Common myeloid progenitor, CD34-positive (primary cell): ENCODE measurements around the gene NFYC.
A peak's percentile ranks its signal among the peaks of the same experiment; 100 is the strongest.

Experiments
- CTCF ChIA-PET: fragments of 350-600 bp; sonication (Branson Sonifier 250); formaldehyde crosslinking; loops from one replicate; lab custom pipeline; 2021; ENCODE audit warnings: antibody characterized with exemption; lab: Charles Lee
- POLR2A ChIA-PET: fragments of 350-600 bp; sonication (Branson Sonifier 250); formaldehyde crosslinking; loops from one replicate; lab custom pipeline; 2021; ENCODE audit warnings: antibody characterized with exemption; lab: Charles Lee
- DNase-seq, 3 donors: peaks; one replicate each; pipeline versions ENCODE4 v3.0.0 to v3.0.0-alpha.2; 2013
- H3K27ac ChIP-seq, 2 experiments: 1 replicate in 1 of 2; 2 replicates in 1 of 2; pipeline ENCODE4 v1.7.0; 2013; ENCODE audit warnings: inconsistent platforms in 2 of 2, low read length in 2 of 2, mild to moderate bottlenecking in 2 of 2, low read depth in 1 of 2, moderate library complexity in 1 of 2; ENCODE audit not compliant: severe bottlenecking in 2 of 2, insufficient read depth in 1 of 2, poor library complexity in 1 of 2
- H3K27me3 ChIP-seq, 5 experiments: replicated peaks in 2 of 5; 1 replicate in 3 of 5; 2 replicates in 2 of 5; pipeline versions ENCODE4 v1.6.1 to v1.7.0; 2013; ENCODE audit warnings: low read length in 4 of 5, mild to moderate bottlenecking in 2 of 5, moderate library complexity in 2 of 5, inconsistent platforms in 1 of 5; ENCODE audit not compliant: insufficient read depth in 5 of 5, control insufficient read depth in 4 of 5
- H3K36me3 ChIP-seq, 4 experiments: 1 replicate in 2 of 4; 2 replicates in 2 of 4; pipeline versions ENCODE4 v1.6.1 to v1.7.0; 2013; ENCODE audit warnings: low read length in 3 of 4, control low read depth in 1 of 4, mild to moderate bottlenecking in 1 of 4; ENCODE audit not compliant: control insufficient read depth in 4 of 4, insufficient read depth in 4 of 4
- H3K4me1 ChIP-seq, 4 experiments: 1 replicate in 3 of 4; 2 replicates in 1 of 4; pipeline versions ENCODE4 v1.6.1 to v1.7.1; 2013; ENCODE audit warnings: low read length in 3 of 4, mild to moderate bottlenecking in 3 of 4, control low read depth in 1 of 4, inconsistent platforms in 1 of 4, moderate library complexity in 1 of 4; ENCODE audit not compliant: control insufficient read depth in 4 of 4, insufficient read depth in 4 of 4; ENCODE audit errors: control extremely low read depth in 1 of 4
- H3K4me3 ChIP-seq, 7 experiments: 1 replicate in 4 of 7; 2 replicates in 3 of 7; pipeline versions ENCODE4 v1.5.1 to v1.7.0; 2013; ENCODE audit warnings: mild to moderate bottlenecking in 7 of 7, low read length in 6 of 7, moderate library complexity in 6 of 7, inconsistent platforms in 2 of 7, low read depth in 2 of 7, control low read depth in 1 of 7; ENCODE audit not compliant: insufficient read depth in 4 of 7, control insufficient read depth in 1 of 7; ENCODE audit errors: extremely low read depth in 1 of 7
- H3K9me3 ChIP-seq, 5 experiments: 1 replicate in 4 of 5; 2 replicates in 1 of 5; pipeline versions ENCODE4 v1.6.1 to v1.7.1; 2013; ENCODE audit warnings: low read length in 4 of 5, mild to moderate bottlenecking in 2 of 5, inconsistent platforms in 1 of 5, low read depth in 1 of 5, moderate library complexity in 1 of 5; ENCODE audit not compliant: control insufficient read depth in 4 of 5, insufficient read depth in 2 of 5; ENCODE audit errors: control extremely low read depth in 1 of 5
- WGBS: methylation state at CpG from one replicate; pipeline ENCODE4 v1.1.5; 2013; ENCODE audit not compliant: insufficient coverage; 5-methylcytosine and 5-hydroxymethylcytosine counted together

The NFYC gene

GRCh38 chr1:40766560-40766959 is 75.1 kb downstream of the NFYC start:
- Histone ChIP-seq H3K4me3 (no peak overlapping the region), H3K4me1 (peaks cover 12 to 25% (median 16%) of the 10 kb centered on the region in 4 experiments), H3K27ac (no peak overlapping the region), H3K9me3 (no peaks in the 10 kb centered on the region), H3K27me3 (no peaks in the 10 kb centered on the region), H3K36me3 (peaks cover 18 to 82% (median 65%) of the 10 kb centered on the region in 4 experiments)
- 100% methylated on average over 3 of the region's 4 CpGs for WGBS
- ChIA-PET CTCF (interaction anchor here (0.9 to 12.3 kb wide), 7 partner anchors 8 to 182 kb away, joined by 3 to 321 read pairs (median 4); partner anchors contain the start of gene CITED4), POLR2A (no interaction called here)
- DNase-seq = no peak

GRCh38 chr1:40768146-40768990 is 76.9 kb downstream of the NFYC start:
- no peak overlapping the region for H3K27ac ChIP-seq
- no peak for DNase-seq
- H3K9me3 ChIP-seq = no peaks in the 10 kb centered on the region
- WGBS = 98% methylated on average over 5 of the region's 7 CpGs
- CTCF ChIA-PET = interaction anchor here (1.3 to 12.3 kb wide), 6 partner anchors 10 to 158 kb away, joined by 3 to 321 read pairs (median 4); partner anchors contain the start of gene CITED4
- peaks cover 18 to 79% (median 64%) of the 10 kb centered on the region in 4 experiments for H3K36me3 ChIP-seq
- no peaks in the 10 kb centered on the region for H3K27me3 ChIP-seq
- H3K4me3 ChIP-seq = no peak overlapping the region
- peaks cover 12 to 25% (median 16%) of the 10 kb centered on the region in 4 experiments for H3K4me1 ChIP-seq
- POLR2A ChIA-PET = no interaction called here

- no peak overlapping the region for H3K4me3 ChIP-seq
- DNase-seq = peak in 2 of 3 donors; percentile 34 to 36
- no peaks in the 10 kb centered on the region for H3K9me3 ChIP-seq
- no peaks in the 10 kb centered on the region for H3K27me3 ChIP-seq
- peaks cover 12 to 64% (median 51%) of the 10 kb centered on the region in 4 experiments for H3K36me3 ChIP-seq
- CTCF ChIA-PET = interaction anchor here (0.8 to 12.3 kb wide), 15 partner anchors 9 to 181 kb away, joined by 3 to 321 read pairs (median 4); partner anchors contain the start of gene CITED4
- 59% methylated on average over 2 of the region's 4 CpGs for WGBS
- peaks cover 9 to 20% (median 16%) of the 10 kb centered on the region in 4 experiments for H3K4me1 ChIP-seq
- POLR2A ChIA-PET = interaction anchor here (1.7 kb wide), 1 partner anchor 78 kb away, joined by 5 read pairs; the partner anchor contains the start of gene NFYC
- peak overlapping the region in 1 of 2 experiments; percentile 9 for H3K27ac ChIP-seq
Observed at GRCh38 chr1:40769815-40770214, 78.3 kb downstream of the NFYC start.

GRCh38 chr1:40770296-40771070 is 79.0 kb downstream of the NFYC start:
- ChIA-PET POLR2A (interaction anchor here (1.7 kb wide), 1 partner anchor 79 kb away, joined by 5 read pairs; the partner anchor contains the start of gene NFYC), CTCF (interaction anchor here (0.8 to 12.3 kb wide), 15 partner anchors 9 to 180 kb away, joined by 3 to 321 read pairs (median 4); partner anchors contain the start of gene CITED4)
- no peaks in the 10 kb centered on the region for H3K9me3 ChIP-seq
- H3K4me1 ChIP-seq = peaks cover 9 to 20% (median 16%) of the 10 kb centered on the region in 4 experiments
- H3K27me3 ChIP-seq = no peaks in the 10 kb centered on the region
- H3K27ac ChIP-seq = peak overlapping the region in 1 of 2 experiments; percentile 9
- H3K4me3 ChIP-seq = no peak overlapping the region
- H3K36me3 ChIP-seq = peaks cover 10 to 57% (median 45%) of the 10 kb centered on the region in 4 experiments
- DNase-seq = peak in 2 of 3 donors; percentile 34 to 35
- 53% methylated on average over 14 of the region's 18 CpGs for WGBS

GRCh38 chr1:40772146-40772955 is 80.8 kb downstream of the NFYC start:
- DNase-seq = no peak
- H3K36me3 ChIP-seq = peaks cover 4 to 50% (median 33%) of the 10 kb centered on the region in 4 experiments
- POLR2A ChIA-PET = no interaction called here

GRCh38 chr1:40773748-40774265 is 82.3 kb downstream of the NFYC start:
- peaks cover 0 to 11% (median 6%) of the 10 kb centered on the region in 5 experiments for H3K9me3 ChIP-seq
- ChIA-PET POLR2A (no interaction called here), CTCF (interaction anchor here (0.8 to 12.3 kb wide), 32 partner anchors 9 to 489 kb away, joined by 3 to 321 read pairs (median 5); partner anchors contain the start of genes CITED4 and NFYC)
- peaks cover 0 to 43% (median 22%) of the 10 kb centered on the region in 4 experiments for H3K36me3 ChIP-seq
- no peak overlapping the region for H3K4me3 ChIP-seq
- DNase-seq = no peak
- WGBS = 95% methylated on average over 3 of the region's 6 CpGs
- H3K27me3 ChIP-seq = no peaks in the 10 kb centered on the region
- H3K27ac ChIP-seq = no peak overlapping the region
- H3K4me1 ChIP-seq = peaks cover 9 to 20% (median 16%) of the 10 kb centered on the region in 4 experiments

More at GRCh38 chr1:40772146-40772955, 80.8 kb downstream of the NFYC start:
- peaks cover 0 to 8% (median 4%) of the 10 kb centered on the region in 5 experiments for H3K9me3 ChIP-seq
- no peak overlapping the region for H3K27ac ChIP-seq
- 100% methylated on average over 2 of the region's 2 CpGs for WGBS
- CTCF ChIA-PET = interaction anchor here (0.6 to 12.3 kb wide), 22 partner anchors 7 to 526 kb away, joined by 3 to 321 read pairs (median 4); partner anchors contain the start of genes CITED4 and NFYC
- no peak overlapping the region for H3K4me3 ChIP-seq
- peaks cover 9 to 20% (median 16%) of the 10 kb centered on the region in 4 experiments for H3K4me1 ChIP-seq
- H3K27me3 ChIP-seq = no peaks in the 10 kb centered on the region
